ENCODE results near the gene HELZ2.
"Not testable (repeated sequence)": the region's sequence is repeated elsewhere in the genome, so short reads cannot be mapped to it uniquely, and the experiment has no call there.

HELZ2 gene

GRCh38 chr20:63564036-63564810, 9.8 kb downstream of the HELZ2 start:
- DNase-seq: no peak

- DNase-seq: no peak
Measured at GRCh38 chr20:63563225-63563935, 10.7 kb downstream of the HELZ2 start.

- no peak for DNase-seq
Measured at GRCh38 chr20:63562461-63563224, 11.4 kb downstream of the HELZ2 start.

GRCh38 chr20:63561624-63562396, 12.2 kb downstream of the HELZ2 start:
- DNase-seq: no peak

- DNase-seq: no peak
Measured at GRCh38 chr20:63560856-63561609, 13.0 kb downstream of the HELZ2 start.

- DNase-seq: no peak
Measured at GRCh38 chr20:63560333-63560805, 13.7 kb downstream of the HELZ2 start.

GRCh38 chr20:63559485-63560332, 14.3 kb downstream of the HELZ2 start:
- DNase-seq: not testable (repeated sequence)

GRCh38 chr20:63558804-63559484, 15.1 kb downstream of the HELZ2 start:
- no peak for DNase-seq

GRCh38 chr20:63557481-63557891, 16.6 kb downstream of the HELZ2 start:
- no peak for DNase-seq

GRCh38 chr20:63556873-63557478, 17.1 kb downstream of the HELZ2 start:
- no peak for DNase-seq

- no peak for DNase-seq
Measured at GRCh38 chr20:63555661-63556381, 18.2 kb downstream of the HELZ2 start.

- DNase-seq: no peak
Measured at GRCh38 chr20:63554361-63555278, 19.4 kb downstream of the HELZ2 start.

GRCh38 chr20:63553933-63554290, 20.1 kb downstream of the HELZ2 start, which contains the start of gene FNDC11:
Gene FNDC11 (plus strand): TSS chr20:63554159. CDS start chr20:63555664, 1,505 bp downstream.
- DNase-seq: no peak

GRCh38 chr20:63553251-63553932, 20.6 kb downstream of the HELZ2 start:
- DNase-seq: no peak

- DNase-seq: no peak
Measured at GRCh38 chr20:63552481-63553249, 21.4 kb downstream of the HELZ2 start.

GRCh38 chr20:63551068-63551467, 23.0 kb downstream of the HELZ2 start:
- DNase-seq: no peak
